ENCODE measurements around the gene REM1.
"Not testable (repeated sequence)": the region's sequence is repeated elsewhere in the genome, so short reads cannot be mapped to it uniquely, and the experiment has no call there.

Gene REM1

GRCh38 chr20:31474758-31475427, at the start of gene REM1, which contains the start of gene DEFB124:
TSS of gene REM1 (plus strand) at chr20:31475288. CDS start at chr20:31476446, 1,158 bp downstream.
TSS of gene DEFB124 (minus strand) at chr20:31475127. CDS start at chr20:31473013, 2,114 bp downstream.
- no peak for DNase-seq

- no peak for DNase-seq
These were observed 49.3 kb upstream of the REM1 start for GRCh38 chr20:31425797-31426196.

- not testable (repeated sequence) for DNase-seq
These were observed 48.1 kb upstream of the REM1 start for GRCh38 chr20:31426891-31427551.

GRCh38 chr20:31427576-31427975, 47.5 kb upstream of the REM1 start:
- not testable (repeated sequence) for DNase-seq

GRCh38 chr20:31430568-31431115, 44.4 kb upstream of the REM1 start:
- no peak for DNase-seq

- no peak for DNase-seq
These were observed 35.0 kb upstream of the REM1 start, which contains the start of gene DEFB123 for GRCh38 chr20:31440012-31440659. TSS of gene DEFB123 (plus strand) at chr20:31440632. CDS start at chr20:31440699, 67 bp downstream.

GRCh38 chr20:31446084-31446819, 28.8 kb upstream of the REM1 start:
- DNase-seq: no peak

GRCh38 chr20:31449511-31450414, 25.3 kb upstream of the REM1 start:
- no peak for DNase-seq

GRCh38 chr20:31452575-31452974, 22.5 kb upstream of the REM1 start:
- no peak for DNase-seq

- DNase-seq: no peak
These were observed 20.7 kb upstream of the REM1 start for GRCh38 chr20:31454361-31454760.

- not testable (repeated sequence) for DNase-seq
These were observed 4.1 kb upstream of the REM1 start for GRCh38 chr20:31470946-31471345.

- no peak for DNase-seq
These were observed 2.4 kb upstream of the REM1 start for GRCh38 chr20:31472395-31473330.

GRCh38 chr20:31473331-31474096, 1.6 kb upstream of the REM1 start:
- no peak for DNase-seq

GRCh38 chr20:31474097-31474436, 1.0 kb upstream of the REM1 start:
- DNase-seq: peak; percentile 49

- DNase-seq: no peak
These were observed 595 bp downstream of the REM1 start for GRCh38 chr20:31475472-31476293.

- DNase-seq: no peak
These were observed 1.2 kb downstream of the REM1 start for GRCh38 chr20:31476294-31476585.

GRCh38 chr20:31476643-31477215, 1.6 kb downstream of the REM1 start:
- DNase-seq: no peak

GRCh38 chr20:31484001-31484400, 8.9 kb downstream of the REM1 start:
- no peak for DNase-seq
